GM18907 (cell line): ENCODE data around the gene HORMAD2.
"Not testable (repeated sequence)": the region's sequence is repeated elsewhere in the genome, so short reads cannot be mapped to it uniquely, and the experiment has no call there.

ENCODE experiments used
- ATAC-seq: cut with Tn5 transposase; IDR thresholded peaks from one replicate; pipeline ENCODE4 v1.9.1; 2021; ENCODE audit warnings: mild to moderate bottlenecking, moderate library complexity; ENCODE audit not compliant: unreplicated experiment

Gene HORMAD2

DNA sequence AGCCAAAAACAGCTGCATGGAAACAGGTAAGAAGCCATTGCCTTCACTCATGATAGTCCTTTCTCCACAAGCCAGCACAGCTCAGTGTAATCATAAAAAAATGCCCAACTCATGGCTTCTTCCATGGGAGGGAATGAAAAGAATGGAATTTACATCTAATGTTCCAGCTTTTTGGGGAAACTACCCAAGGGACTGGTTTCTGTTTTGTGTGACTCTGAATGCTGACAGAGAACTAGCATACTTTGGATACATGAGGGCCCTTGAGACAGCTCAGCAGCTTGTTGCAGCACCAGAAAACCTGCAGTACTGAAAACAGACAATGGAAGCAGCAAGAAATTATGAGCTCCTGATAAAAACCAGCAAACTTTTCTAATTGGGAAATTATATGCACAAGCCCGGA is 24.2 kb upstream of the HORMAD2 start:
- ATAC-seq, result no peak

DNA sequence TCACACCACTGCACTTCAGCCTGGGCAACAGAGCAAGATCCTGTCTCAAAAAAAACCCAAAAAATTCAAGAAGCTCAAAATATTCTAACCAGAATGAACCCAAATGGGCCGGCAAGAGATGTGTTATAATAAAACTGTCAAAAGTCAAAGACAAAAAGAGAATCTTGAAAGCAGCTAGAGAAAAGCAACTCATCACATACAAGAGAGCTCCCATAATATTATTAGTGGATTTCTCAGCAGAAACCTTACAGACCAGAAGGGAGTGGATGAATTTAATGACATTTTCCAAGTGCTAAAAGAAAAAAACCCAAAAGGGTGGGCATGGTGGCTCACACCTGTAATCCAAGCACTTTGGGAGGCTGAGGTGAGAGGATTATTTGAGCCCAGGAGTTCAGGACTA is 22.9 kb upstream of the HORMAD2 start:
- no peak for ATAC-seq

DNA sequence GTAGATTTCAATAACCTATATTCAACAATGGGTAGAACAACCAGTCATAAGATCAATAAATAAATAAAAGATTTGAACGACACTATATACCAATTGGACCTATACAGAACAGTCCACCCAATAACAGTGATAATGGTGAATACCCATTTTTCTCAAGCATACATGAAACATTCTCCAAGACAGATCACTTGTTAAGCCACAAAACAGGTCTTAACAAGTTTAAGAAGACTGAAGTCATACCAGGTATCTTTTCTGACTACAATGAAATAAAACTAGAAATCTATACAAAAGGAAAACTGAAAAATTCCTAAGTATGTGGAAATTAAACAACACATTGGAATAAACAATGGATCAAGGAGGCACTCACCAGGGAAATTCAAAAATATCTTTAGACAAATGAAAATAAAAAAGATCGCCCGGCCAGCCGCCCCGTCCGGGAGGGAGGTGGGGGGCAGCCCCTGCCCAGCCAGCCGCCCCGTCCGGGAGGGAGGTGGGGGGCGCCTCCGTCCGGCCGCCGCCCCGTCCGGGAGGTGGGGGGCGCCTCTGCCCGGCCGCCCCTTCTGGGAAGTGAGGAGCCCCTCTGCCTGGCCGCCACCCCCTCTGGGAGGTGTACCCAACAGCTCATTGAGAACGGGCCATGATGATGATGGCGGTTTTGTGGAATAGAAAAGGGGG is 20.8 kb upstream of the HORMAD2 start:
- ATAC-seq, result not testable (repeated sequence)

DNA sequence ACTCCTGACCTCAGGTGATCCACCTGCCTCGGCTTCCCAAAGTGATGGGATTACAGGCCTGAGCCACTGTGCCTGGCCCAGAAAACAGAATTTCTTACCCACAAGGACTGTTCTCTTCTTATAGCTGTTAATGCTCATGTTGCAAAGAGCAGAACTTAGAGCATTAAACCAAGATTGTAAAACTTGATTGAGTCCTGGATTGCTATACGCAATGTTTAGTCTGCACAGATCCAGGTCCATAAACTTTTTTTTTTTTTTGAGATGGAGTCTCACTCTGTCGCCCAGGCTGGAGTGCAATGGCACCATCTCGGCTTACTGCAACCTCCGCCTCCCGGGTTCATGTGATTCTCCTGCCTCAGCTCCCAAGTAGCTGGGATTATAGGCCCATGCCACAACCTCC is 19.2 kb upstream of the HORMAD2 start:
- not testable (repeated sequence) for ATAC-seq

DNA sequence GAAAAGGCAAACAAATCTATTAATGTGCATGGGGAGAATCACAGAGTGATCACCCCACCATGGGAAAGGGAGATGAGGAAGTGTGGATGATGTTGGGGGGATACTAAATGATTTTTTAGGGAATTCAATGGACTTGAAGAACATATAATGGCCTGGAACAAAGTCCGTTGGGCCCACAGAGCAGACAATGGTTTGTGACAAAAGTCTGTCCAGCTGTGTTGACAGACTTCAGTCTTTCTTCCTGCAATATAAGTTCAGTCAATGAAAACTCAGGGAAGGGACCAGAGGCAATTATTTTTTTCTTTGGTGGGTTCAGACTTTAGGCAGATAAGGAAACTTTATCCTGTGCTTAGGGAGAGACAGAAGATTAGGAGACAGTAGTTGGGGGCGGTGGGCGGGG is 18.0 kb upstream of the HORMAD2 start:
- no peak for ATAC-seq

DNA sequence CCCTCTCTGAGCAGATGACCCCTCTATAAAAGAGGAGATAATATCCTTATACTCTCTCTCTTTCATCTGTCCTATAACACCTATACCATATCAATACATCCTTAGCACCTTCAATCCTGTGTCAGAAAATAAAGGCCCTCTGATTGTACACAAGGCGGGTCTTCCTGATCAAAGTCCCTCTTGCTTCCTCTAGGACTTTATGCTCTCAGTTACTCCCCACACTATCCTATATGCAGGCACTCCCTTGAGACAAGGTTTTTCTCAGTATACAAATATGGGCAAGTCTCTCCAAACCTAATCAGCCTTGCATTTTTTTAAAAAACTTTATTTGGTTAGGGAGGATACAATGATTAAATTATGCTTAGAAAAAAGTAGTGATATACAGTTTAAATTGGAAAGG is 17.3 kb upstream of the HORMAD2 start:
- no peak for ATAC-seq

DNA sequence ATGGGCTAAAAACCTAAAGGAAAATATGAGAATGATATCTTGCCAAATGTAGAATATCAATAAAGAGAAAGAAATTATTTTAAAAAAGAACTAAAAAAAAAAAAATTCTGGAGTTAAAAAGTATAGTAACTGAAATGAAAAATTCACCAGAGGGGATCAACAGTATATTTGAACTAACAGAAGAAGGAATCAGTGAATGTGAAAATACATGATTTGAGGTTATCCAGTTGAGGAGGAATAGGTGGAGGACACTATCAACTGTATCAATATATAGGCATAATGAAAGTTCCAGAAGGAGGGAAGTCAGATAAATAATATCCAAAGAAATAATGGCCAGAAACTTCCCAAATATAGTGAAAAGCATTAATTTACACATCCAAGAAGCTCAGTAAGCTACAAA is 16.1 kb upstream of the HORMAD2 start:
- no peak for ATAC-seq

DNA sequence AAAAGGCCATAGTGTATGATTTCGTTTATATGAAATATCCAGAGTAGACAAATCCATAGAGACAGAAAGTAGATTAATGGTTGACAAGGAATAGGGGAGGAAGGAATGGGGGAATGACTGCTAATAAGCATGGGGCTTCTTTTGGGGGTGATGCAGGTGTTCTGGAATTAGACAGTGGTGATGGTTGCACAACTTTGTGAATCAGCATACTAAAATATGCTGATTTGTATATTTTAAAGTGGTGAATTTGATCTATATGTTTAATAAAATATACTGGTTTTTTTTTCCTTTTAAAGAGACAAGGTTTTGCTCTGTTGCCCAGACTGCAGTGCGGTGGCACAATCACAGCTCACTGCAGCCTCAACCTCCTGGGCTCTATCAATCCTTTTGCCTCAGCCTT is 6.5 kb upstream of the HORMAD2 start:
- ATAC-seq, result no peak

DNA sequence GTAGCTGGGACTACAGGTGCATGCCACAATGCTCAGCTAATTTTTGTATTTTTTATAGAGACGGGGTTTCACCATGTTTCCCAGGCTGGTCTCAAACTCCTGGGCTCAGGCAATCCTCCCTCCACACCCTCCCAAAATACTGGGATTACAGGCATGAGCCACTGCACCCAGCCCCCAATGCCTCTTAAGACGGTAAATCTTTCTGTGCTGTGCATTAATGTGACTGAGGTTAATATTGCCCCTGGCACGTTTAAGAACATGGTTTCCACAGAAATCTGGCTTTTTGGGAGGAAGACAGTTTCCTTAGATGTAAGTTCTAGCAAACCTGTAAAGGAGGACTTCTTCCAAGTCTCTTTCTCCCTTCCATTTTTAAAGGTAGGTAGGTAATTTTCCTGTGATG is 6.1 kb upstream of the HORMAD2 start:
- no peak for ATAC-seq

DNA sequence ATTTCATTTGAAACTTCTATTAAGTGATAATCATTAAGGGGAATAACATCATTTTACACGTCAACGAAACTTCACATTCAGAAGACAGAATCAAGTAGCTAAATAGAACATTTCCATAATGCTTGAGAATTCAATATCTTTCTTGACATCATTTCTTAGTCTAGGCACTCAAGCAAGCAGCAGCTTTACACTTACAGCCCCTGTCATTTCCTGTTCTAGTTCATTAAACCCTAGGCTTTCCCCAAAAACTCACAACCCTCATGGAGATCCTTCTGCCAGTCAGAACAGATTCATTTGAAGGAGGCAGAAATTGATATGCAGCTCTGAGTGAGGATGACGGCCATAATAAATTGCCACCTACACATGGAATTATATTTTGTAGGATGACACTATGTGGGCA is 5.3 kb upstream of the HORMAD2 start:
- ATAC-seq, result no peak

DNA sequence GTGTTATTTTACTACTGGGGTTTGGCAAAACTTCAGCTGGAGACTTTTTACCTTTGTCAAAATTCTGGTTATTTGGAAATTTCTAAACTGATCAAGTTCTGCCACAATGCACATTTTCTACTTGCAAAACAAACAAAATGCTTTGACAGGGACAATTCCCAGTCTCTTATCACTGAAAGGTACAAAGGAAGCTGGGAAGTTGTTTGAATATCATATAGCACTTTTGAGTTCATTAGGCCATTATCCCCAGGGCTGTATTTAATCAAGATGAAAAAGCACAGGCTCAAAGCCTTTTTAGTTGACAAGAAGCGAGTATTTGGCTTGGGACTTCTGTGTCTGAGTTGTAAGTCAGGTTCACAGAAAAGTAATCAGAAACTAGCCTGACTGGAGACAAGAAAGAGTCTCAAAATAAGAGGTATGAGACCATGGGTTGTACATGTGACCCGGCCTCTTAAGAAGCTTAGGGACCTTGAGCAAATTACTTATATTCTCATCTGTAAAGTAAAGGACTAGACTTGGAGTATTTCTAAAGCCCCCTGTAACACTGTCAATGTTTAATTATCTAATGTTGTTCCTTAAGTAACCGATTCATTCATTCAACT is 2.9 kb upstream of the HORMAD2 start:
- no peak for ATAC-seq

DNA sequence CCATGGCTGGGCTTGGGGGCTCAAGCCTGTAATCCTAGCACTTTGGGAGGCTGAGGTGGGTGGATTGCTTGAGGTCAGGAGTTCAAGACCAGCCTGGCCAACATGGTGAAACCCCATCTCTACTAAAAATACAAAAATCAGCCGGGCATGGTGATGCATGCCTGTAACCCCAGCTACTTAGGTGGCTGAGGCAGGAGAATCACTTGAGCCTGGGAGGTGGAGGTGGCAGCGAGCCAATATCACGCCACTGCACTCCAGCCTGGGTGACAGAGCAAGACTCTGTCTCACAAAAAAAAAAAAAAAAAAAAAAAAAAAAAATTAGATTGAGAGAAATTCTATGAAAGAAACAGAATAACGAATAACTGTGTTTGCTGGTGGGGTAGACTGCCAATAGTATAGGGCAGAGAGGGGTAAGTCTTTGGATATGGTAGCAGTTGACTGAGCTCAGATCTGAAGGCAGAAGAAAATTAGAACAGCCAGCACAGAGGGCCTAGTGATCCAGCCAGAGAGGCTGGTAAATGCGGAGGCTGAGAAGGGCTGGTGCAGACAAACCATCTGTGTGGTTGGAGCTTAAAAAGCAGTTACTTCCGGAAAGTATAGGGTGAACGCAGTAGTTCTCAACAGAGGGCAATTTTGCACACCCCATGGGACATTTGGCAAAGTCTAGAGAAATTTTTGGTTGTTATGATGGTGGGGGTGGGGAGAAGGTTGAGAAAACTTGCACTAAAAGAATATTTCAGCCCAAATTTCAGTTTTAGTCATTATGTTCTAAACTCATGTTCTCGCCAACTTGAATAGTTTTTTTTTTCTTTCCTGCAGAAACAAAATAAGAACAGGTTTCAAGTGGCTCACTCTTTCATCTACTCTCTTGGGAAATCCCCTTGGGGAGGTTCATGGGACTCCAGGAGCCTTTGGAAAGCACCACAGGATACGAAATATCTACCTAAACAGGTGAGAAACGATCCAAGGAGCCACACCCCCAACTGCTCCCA is 1.6 kb upstream of the HORMAD2 start:
- ATAC-seq, result no peak

DNA sequence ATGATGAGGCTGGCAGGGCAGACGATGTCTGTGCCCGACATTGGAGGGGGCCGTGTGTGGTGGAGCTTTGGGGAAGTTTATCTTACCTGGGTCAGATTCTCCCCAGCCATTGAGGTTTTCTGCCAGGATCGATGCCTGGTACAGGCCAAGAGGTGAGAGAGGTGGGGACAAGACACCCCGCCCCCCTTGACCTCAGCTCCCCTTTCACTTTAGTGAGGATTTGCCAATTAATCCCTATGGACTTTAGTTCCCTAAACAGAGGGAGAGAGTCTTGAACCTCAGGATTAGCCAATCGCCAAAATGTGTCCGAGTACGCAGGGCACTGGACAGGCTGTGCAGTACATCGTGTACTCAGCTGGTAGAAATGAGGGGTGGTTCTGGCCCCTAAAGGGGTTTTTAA is 541 bp downstream of the HORMAD2 start:
- no peak for ATAC-seq

DNA sequence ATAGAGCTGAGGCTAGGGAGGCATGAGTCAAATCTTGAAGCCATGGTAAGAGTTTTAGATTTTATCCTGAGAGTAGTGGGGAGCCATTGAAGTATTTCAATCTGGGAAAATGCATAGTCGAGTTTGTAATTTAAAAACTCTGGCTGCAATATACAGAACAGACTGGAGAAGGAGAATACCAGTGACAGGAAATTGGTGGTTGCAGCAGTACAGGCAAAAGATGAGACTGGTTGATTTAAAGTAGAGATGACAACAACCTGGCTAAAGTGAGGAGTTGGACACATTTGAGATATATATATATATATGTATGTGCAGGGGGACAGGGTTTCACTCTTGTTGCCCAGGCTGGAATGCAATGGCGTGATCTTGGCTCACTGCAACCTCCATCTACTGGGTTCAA is 6.2 kb downstream of the HORMAD2 start:
- no peak for ATAC-seq

DNA sequence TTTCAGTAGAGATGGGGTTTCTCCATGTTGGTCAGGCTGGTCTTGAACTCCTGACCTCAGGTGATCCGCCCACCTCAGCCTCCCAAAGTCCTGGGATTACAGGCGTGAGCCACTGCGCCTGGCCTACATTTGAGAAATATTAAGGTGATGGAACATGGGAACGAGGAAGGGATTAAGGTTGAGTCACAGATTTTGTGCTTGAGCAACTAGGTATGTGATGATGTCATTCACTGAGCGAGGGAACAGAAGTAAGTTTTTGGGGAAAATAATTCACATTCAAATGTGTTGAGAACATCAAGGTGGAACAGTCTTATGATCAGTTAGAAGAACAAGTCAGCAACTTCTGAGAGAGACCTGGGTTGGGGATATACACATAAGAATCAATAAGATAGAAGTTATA is 6.8 kb downstream of the HORMAD2 start:
- not testable (repeated sequence) for ATAC-seq

DNA sequence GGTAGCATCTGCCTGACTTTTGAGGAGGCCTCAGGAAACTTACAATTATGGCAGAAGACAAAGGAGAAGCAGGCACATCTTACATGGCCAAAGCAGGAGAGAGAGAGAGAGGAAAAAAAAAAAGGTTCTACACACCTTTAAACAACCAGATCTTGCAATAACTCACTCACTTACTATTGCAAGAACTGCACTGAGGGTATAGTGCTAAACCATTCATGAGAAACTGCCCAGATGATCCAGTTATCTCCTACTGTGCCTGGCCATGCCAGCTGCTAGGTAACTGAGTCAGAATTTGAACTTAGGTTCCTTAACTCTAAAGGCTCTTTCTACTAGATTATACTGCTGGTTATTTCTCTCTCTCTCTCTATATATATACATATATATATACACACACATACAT is 7.3 kb downstream of the HORMAD2 start:
- no peak for ATAC-seq

DNA sequence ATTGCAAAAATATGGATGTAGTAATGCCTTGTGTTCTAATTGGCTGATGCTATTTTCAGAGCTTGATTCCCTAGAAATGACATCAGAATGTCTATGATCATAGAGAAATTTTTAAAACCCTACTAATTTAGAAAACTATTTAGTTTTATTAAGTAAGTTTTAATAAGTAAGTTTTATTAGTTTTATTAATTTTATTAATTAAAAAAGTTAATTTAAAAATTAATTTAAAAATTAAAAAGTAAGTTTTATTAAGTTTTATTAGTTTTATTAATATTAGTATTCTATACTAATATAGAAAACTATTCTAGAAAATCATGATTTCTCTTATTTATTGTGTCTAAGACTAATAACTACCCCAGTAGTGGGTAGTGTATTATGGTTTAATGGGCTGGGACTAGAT is 8.2 kb downstream of the HORMAD2 start:
- ATAC-seq, result no peak

DNA sequence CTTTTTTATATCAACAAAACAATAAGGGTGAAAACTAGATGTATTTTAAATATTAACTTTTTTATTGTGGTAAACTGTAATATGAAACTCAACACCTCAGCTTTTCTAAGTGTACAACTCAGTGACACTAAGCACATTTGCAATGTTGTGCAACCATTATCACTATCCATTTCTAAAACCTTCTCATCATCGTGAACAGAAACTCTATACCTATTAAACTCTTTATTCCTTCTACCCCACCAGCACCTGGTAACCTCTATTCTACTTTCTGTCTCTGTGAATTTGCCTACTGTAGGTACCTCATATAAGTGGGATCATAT is 9.4 kb downstream of the HORMAD2 start:
- no peak for ATAC-seq

DNA sequence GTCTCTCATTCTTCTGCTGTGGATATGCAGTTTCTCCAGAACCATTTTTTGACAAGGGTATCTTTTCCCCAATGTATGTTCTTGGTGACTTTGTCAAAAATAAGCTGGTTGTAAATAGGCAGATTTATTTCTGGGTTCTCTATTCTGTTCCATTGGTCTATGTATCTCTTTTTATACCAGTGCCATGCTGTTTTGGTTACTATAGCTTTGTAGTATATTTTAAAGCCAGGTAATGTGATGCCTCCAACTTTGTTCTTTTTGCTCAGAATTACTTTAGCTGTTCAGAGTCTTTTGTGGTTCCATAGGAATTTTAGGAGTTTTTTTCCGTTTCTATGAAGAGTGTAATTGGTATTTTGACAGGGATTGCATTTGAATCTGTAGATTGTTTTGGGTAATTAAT is 12.4 kb downstream of the HORMAD2 start:
- ATAC-seq, result no peak

DNA sequence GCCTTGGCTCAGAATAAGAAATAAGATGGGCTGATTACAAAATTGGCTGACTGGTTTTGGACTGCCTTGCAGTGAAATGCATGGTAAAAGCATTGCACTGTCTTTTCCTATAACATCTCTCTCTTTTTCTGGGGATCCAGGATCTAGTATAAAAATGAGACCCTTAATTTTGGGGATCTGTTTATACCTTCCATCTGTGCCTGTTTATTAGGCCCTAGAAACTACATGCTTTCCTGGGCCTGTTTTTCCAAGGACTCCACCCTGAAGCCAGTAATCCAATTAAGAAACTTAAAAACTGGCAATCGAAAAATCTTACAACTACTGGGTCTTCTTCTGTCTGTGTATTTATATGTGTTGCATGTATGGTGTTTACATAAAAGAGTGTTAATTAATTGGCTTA is 14.5 kb downstream of the HORMAD2 start:
- no peak for ATAC-seq

DNA sequence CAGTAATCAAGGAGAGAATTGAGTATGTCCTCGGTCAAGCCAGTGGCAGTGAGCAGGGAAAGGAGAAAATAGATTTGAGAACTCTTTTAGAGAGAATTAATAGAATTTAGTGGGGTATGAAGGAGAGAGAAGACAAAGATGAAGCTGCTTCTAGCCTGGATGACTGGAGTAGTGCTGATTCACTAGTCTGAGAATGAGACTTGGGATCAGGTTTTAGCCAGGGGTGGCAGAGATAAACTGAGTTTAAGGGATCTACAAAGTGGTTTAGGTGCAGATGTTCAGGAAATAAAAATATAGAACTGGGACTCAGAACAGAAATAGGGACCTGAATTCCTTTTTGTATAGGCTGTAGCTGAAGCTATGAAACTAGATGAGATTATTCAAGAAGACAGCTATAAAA is 17.6 kb downstream of the HORMAD2 start:
- no peak for ATAC-seq

DNA sequence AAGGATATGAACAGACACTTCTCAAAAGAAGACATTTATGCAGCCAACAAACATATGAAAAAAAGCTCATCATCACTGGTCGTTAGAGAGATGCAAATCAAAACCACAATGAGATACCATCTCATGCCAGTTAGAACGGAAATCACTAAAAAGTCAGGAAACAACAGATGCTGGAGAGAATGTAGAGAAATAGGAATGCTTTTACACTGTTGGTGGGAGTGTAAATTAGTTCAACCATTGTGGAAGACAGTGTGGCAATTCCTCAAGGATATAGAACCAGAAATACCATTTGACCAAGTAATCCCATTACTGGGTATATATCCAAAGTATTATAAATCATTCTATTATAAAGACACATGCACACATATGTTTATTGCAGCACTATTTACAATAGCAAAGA is 20.5 kb downstream of the HORMAD2 start:
- not testable (repeated sequence) for ATAC-seq
